ENCODE data around the gene TMEM198.

DNA sequence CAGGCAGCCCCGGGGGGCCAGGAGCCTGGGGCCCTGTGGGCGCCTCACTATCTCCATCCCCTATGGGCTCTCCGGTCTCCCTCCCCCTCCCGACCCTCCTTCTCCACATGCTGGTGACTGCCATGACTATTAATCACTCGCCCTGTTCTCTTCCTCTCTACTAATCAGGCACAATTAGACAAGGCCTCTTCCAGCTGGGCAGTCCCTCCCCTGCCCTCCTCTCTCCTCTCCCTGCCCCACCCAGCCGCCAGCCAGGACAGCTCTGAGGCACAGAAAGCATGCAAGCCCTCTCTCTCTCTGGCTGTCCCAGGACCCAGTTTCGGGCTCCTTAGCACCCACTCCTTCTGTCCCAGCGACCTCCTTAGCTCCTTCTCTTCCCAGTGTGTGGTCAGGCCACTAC, 23.7 kb upstream of the TMEM198 start:
- TF ChIP-seq, protein P1, sequence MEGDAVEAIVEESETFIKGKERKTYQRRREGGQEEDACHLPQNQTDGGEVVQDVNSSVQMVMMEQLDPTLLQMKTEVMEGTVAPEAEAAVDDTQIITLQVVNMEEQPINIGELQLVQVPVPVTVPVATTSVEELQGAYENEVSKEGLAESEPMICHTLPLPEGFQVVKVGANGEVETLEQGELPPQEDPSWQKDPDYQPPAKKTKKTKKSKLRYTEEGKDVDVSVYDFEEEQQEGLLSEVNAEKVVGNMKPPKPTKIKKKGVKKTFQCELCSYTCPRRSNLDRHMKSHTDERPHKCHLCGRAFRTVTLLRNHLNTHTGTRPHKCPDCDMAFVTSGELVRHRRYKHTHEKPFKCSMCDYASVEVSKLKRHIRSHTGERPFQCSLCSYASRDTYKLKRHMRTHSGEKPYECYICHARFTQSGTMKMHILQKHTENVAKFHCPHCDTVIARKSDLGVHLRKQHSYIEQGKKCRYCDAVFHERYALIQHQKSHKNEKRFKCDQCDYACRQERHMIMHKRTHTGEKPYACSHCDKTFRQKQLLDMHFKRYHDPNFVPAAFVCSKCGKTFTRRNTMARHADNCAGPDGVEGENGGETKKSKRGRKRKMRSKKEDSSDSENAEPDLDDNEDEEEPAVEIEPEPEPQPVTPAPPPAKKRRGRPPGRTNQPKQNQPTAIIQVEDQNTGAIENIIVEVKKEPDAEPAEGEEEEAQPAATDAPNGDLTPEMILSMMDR (IDR thresholded peaks at IDR 0.05) = no peak
- TF ChIP-seq POLR2A (IDR thresholded peaks at IDR 0.05) = no peak
